Neural cell (in vitro differentiated cells): ENCODE measurements around the gene MRPL47.

Experiments
- CTCF ChIP-seq: fragments of 450-650 bp; IDR thresholded peaks from 2 replicates; pipeline ENCODE4 v1.5.1; 2014; ENCODE audit warnings: antibody characterized with exemption, mild to moderate bottlenecking, moderate library complexity; ENCODE audit not compliant: poor library complexity, severe bottlenecking
- EZH2 ChIP-seq: fragments of 200-600, 300-800 bp; shearing (Covaris generic), sonication (generic); IDR thresholded peaks from 2 replicates; pipeline ENCODE4 v1.6.1; 2014; ENCODE audit warnings: antibody characterized with exemption, low read length, borderline replicate concordance, mild to moderate bottlenecking; ENCODE audit not compliant: insufficient read depth, poor library complexity, severe bottlenecking
- MXI1 ChIP-seq: fragments of 450-650 bp; conservative IDR thresholded peaks from 2 replicates; pipeline ENCODE4 v1.6.1; 2014; ENCODE audit warnings: antibody characterized with exemption, mild to moderate bottlenecking; ENCODE audit not compliant: poor library complexity, severe bottlenecking
- POLR2AphosphoS5 ChIP-seq: IDR thresholded peaks from 2 replicates; pipeline ENCODE4 v1.6.1; 2012
- RAD21 ChIP-seq: fragments of 450-650 bp; conservative IDR thresholded peaks from 2 replicates; pipeline ENCODE4 v1.6.1; 2014; ENCODE audit warnings: antibody characterized with exemption, mild to moderate bottlenecking, moderate library complexity
- REST ChIP-seq: IDR thresholded peaks from 2 replicates; pipeline ENCODE4 v1.6.1; 2012; ENCODE audit warnings: borderline replicate concordance
- SMC3 ChIP-seq: fragments of 450-650 bp; conservative IDR thresholded peaks from 2 replicates; pipeline ENCODE4 v1.6.1; 2014; ENCODE audit warnings: antibody characterized with exemption, mild to moderate bottlenecking, moderate library complexity; ENCODE audit not compliant: poor library complexity
- TAF1 ChIP-seq: IDR thresholded peaks from 2 replicates; pipeline ENCODE4 v1.6.1; 2012; ENCODE audit warnings: low read depth

- TF ChIP-seq CTCF (no peak), EZH2 (no peak), TAF1 (no peak), REST (no peak), SMC3 (no peak), POLR2AphosphoS5 (no peak), MXI1 (no peak), RAD21 (no peak)
Observed at GRCh38 chr3:179613807-179614206, 9.4 kb upstream of the MRPL47 start.
